ENCODE results near the gene GTPBP1. TPM values are rescaled to one million over a fixed set of nuclear protein-coding genes. Genes with fewer than 3 reads are reported as not detected.

Gene GTPBP1
- total and polyA plus RNA-seq, 12 donors = 13.5 to 53.2 (median 33.8) TPM

GRCh38 chr22:38740754-38741153 is 35.0 kb downstream of the GTPBP1 start:
- Histone ChIP-seq H3K27ac (no peak overlapping the region), H3K4me3 (no peak overlapping the region), H3K27me3 (no peaks in the 10 kb centered on the region), H3K36me3 (peaks cover 29 to 100% (median 93%) of the 10 kb centered on the region in 9 donors), H3K9me3 (no peaks in the 10 kb centered on the region), H3K4me1 (peaks cover 0 to 29% (median 0%) of the 10 kb centered on the region in 9 donors)
- TF ChIP-seq CTCF (IDR thresholded peaks at IDR 0.05) = no peak
- DNase-seq (no peak), ATAC-seq (no peak)
- WGBS, 2 donors = 88 to 90% methylated on average over 8 of the region's 8 CpGs
- intact Hi-C loops (cut with DNase I) = no loop called here

GRCh38 chr22:38741166-38741565 is 35.4 kb downstream of the GTPBP1 start:
- peaks cover 0 to 26% (median 0%) of the 10 kb centered on the region in 9 donors for H3K4me1 ChIP-seq
- 93 to 94% methylated on average over 9 of the region's 9 CpGs for WGBS, 2 donors
- ATAC-seq (no peak), DNase-seq (no peak)
- H3K27me3 ChIP-seq = no peaks in the 10 kb centered on the region
- intact Hi-C loops (cut with DNase I) = no loop called here
- peaks cover 30 to 100% (median 94%) of the 10 kb centered on the region in 9 donors for H3K36me3 ChIP-seq
- H3K27ac ChIP-seq = no peak overlapping the region
- no peak for TF ChIP-seq CTCF (IDR thresholded peaks at IDR 0.05)
- H3K9me3 ChIP-seq = no peaks in the 10 kb centered on the region
- no peak overlapping the region for H3K4me3 ChIP-seq

- no peak overlapping the region for H3K4me3 ChIP-seq
- no peaks in the 10 kb centered on the region for H3K9me3 ChIP-seq
- H3K27ac ChIP-seq = no peak overlapping the region
- DNase-seq (no peak), ATAC-seq (no peak)
- H3K27me3 ChIP-seq = no peaks in the 10 kb centered on the region
- H3K36me3 ChIP-seq = peaks cover 33 to 100% (median 98%) of the 10 kb centered on the region in 9 donors
- 96 to 97% methylated on average over 10 of the region's 10 CpGs for WGBS, 2 donors
- TF ChIP-seq CTCF (IDR thresholded peaks at IDR 0.05) = no peak
- H3K4me1 ChIP-seq = peaks cover 0 to 26% (median 0%) of the 10 kb centered on the region in 9 donors
- intact Hi-C loops (cut with DNase I) = no loop called here
Measured at GRCh38 chr22:38741576-38741975, 35.8 kb downstream of the GTPBP1 start.

GRCh38 chr22:38742176-38742942 is 36.6 kb downstream of the GTPBP1 start:
- peaks cover 0 to 26% (median 0%) of the 10 kb centered on the region in 9 donors for H3K4me1 ChIP-seq
- H3K36me3 ChIP-seq = peaks cover 33 to 100% (median 96%) of the 10 kb centered on the region in 9 donors
- no peak for TF ChIP-seq CTCF (IDR thresholded peaks at IDR 0.05)
- intact Hi-C loops (cut with DNase I) = no loop called here
- no peaks in the 10 kb centered on the region for H3K9me3 ChIP-seq
- no peak overlapping the region for H3K4me3 ChIP-seq
- no peak for ATAC-seq
- DNase-seq = no peak
- 91 to 93% methylated on average over 25 of the region's 25 CpGs for WGBS, 2 donors
- no peaks in the 10 kb centered on the region for H3K27me3 ChIP-seq
- H3K27ac ChIP-seq = no peak overlapping the region
